Ovary (tissue), 3 donors: ENCODE measurements around the gene FHOD3.

ENCODE experiments used
- EP300 ChIP-seq: sonication (generic); formaldehyde crosslinking; IDR thresholded peaks from one replicate; pipeline ENCODE4 v1.6.1; 2017; ENCODE audit warnings: antibody characterized with exemption
- POLR2A ChIP-seq: fragments of 450-650 bp; IDR thresholded peaks from one replicate; pipeline ENCODE4 v1.6.1; 2017; ENCODE audit warnings: antibody characterized with exemption, mild to moderate bottlenecking, moderate library complexity
- TF ChIP-seq, protein P1 (sequence below), 3 donors: fragments of 450-650 bp in 2 of 3; fragments of 200-600 bp in 1 of 3; IDR thresholded peaks; one replicate each; pipeline versions ENCODE4 v1.5.1 to v1.8.0; 2016 to 2022; ENCODE audit warnings: antibody characterized with exemption in 3 of 3, mild to moderate bottlenecking in 1 of 3
- donor health status: DM: no; HTN: no; CAD: no.

GRCh38 chr18:36514778-36515177, 217.3 kb downstream of the FHOD3 start:
- no peak for TF ChIP-seq POLR2A
- TF ChIP-seq, protein P1, sequence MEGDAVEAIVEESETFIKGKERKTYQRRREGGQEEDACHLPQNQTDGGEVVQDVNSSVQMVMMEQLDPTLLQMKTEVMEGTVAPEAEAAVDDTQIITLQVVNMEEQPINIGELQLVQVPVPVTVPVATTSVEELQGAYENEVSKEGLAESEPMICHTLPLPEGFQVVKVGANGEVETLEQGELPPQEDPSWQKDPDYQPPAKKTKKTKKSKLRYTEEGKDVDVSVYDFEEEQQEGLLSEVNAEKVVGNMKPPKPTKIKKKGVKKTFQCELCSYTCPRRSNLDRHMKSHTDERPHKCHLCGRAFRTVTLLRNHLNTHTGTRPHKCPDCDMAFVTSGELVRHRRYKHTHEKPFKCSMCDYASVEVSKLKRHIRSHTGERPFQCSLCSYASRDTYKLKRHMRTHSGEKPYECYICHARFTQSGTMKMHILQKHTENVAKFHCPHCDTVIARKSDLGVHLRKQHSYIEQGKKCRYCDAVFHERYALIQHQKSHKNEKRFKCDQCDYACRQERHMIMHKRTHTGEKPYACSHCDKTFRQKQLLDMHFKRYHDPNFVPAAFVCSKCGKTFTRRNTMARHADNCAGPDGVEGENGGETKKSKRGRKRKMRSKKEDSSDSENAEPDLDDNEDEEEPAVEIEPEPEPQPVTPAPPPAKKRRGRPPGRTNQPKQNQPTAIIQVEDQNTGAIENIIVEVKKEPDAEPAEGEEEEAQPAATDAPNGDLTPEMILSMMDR (IDR thresholded peaks at IDR 0.05), result no peak
- TF ChIP-seq EP300, result no peak
